Natural killer cell (primary cell): ENCODE measurements around the gene VWA8. TPM values are rescaled to one million over a fixed set of nuclear protein-coding genes. Genes with fewer than 3 reads are reported as not detected.

Experiments
- ATAC-seq, 3 donors: fragments of 150-1000 bp in 2 of 3; fragments of 200-7000 bp in 1 of 3; cut with Tn5 transposase; 1 replicate in 1 of 3; 2 replicates in 2 of 3; pipeline ENCODE4 v1.10.0; 2021; ENCODE audit warnings: mild to moderate bottlenecking in 2 of 3, moderate library complexity in 2 of 3
- DNase-seq, 2 donors: peaks; one replicate each; pipeline versions ENCODE4 v3.0.0 to v3.0.0-alpha.2; 2013 to 2021; ENCODE audit warnings: mixed read lengths in 1 of 2
- H3K27ac ChIP-seq: one replicate; pipeline ENCODE4 v1.5.1; 2013; ENCODE audit warnings: mild to moderate bottlenecking, low read length
- H3K27me3 ChIP-seq: one replicate; pipeline ENCODE4 v1.6.1; 2013; ENCODE audit warnings: low read length; ENCODE audit not compliant: control insufficient read depth, insufficient read depth
- H3K36me3 ChIP-seq: one replicate; pipeline ENCODE4 v1.6.1; 2013; ENCODE audit warnings: low read length; ENCODE audit not compliant: control insufficient read depth, insufficient read depth
- H3K4me1 ChIP-seq: one replicate; pipeline ENCODE4 v1.6.1; 2013; ENCODE audit warnings: low read length; ENCODE audit not compliant: control insufficient read depth, insufficient read depth
- H3K4me3 ChIP-seq: one replicate; pipeline ENCODE4 v1.5.1; 2013; ENCODE audit warnings: low read length
- H3K9me3 ChIP-seq: one replicate; pipeline ENCODE4 v1.6.1; 2013; ENCODE audit warnings: low read length; ENCODE audit not compliant: control insufficient read depth, insufficient read depth
- H3K27ac Mint-ChIP-seq, 2 donors: one replicate each; pipeline ENCODE4 v1.8.0; 2022; ENCODE audit warnings: mild to moderate bottlenecking in 2 of 2, mixed read lengths in 2 of 2, moderate library complexity in 1 of 2
- H3K27me3 Mint-ChIP-seq, 2 donors: one replicate each; pipeline ENCODE4 v1.8.0; 2022; ENCODE audit warnings: low read depth in 2 of 2, mixed read lengths in 2 of 2
- H3K36me3 Mint-ChIP-seq: one replicate; pipeline ENCODE4 v1.8.0; 2022; ENCODE audit warnings: mixed read lengths
- H3K4me1 Mint-ChIP-seq, 2 donors: one replicate each; pipeline ENCODE4 v1.8.0; 2022; ENCODE audit warnings: mixed read lengths in 2 of 2
- H3K4me3 Mint-ChIP-seq: one replicate; pipeline ENCODE4 v1.8.0; 2022; ENCODE audit warnings: mild to moderate bottlenecking, moderate library complexity, mixed read lengths
- H3K9me3 Mint-ChIP-seq, 2 donors: one replicate each; pipeline ENCODE4 v1.8.0; 2022; ENCODE audit warnings: mixed read lengths in 2 of 2
- WGBS: methylation state at CpG from one replicate; pipeline ENCODE4 v1.1.7; 2013; ENCODE audit warnings: missing lambda C conversion rate; ENCODE audit not compliant: insufficient coverage; 5-methylcytosine and 5-hydroxymethylcytosine counted together
- intact Hi-C: fragments of 100-400 bp; cut with micrococcal nuclease; formaldehyde crosslinking; loops from one replicate; pipeline ENCODE4 v1.14.2; 2022
- total RNA-seq, 4 donors: library from RNA; stranded (reverse); fragments of 120-200 nt in 1 of 4; gene quantifications; one replicate each; pipeline versions ENCODE4 v1.2.3 to v1.2.4, GENCODE V29; 2013 to 2022
- TF ChIP-seq, protein P1 (sequence below): fragments of 200-600 bp; IDR thresholded peaks from one replicate; pipeline ENCODE4 v1.8.0; 2022; ENCODE audit warnings: antibody characterized with exemption

VWA8 gene
- total RNA-seq, 3 donors from 2014 or later (not counting 1 experiment from before 2014, with no cell fraction given) = 21.9 to 27.5 (median 22.6) TPM

DNA sequence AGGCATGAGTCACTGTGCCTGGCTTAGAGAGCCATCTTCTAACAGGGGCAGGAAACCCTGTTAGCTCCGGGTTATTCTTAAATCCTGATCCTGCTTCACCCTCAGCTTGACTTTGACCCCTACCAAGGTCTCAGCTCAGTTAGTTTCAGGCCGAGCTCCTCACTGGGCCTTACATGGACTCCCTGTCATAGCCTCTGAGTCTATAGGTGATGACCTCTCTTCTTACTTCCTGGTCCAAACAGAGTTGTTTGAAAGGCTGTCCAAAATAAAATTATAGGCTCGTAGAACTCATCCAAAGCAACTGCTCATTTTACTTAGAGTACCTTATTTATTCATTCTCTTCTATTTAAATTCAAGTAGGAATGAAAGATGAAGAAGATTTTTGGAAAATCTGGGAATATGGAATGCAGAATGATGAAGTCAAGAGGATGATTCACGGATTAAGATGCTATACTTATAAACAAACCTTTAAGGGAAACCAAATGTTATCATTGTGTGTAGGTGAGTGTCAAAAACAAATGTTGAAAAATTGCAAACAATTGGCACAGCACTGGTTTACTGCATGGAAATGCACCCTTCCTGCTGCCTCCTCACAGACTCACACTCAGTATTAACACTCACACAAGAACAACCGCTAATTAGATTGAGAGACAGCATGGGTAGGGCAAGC lies 329.5 kb downstream of the VWA8 start:
- no peaks in the 10 kb centered on the region for H3K4me1 ChIP-seq
- peaks cover 0 to 5% of the 10 kb centered on the region in 2 donors for H3K4me1 Mint-ChIP-seq
- TF ChIP-seq, protein P1, sequence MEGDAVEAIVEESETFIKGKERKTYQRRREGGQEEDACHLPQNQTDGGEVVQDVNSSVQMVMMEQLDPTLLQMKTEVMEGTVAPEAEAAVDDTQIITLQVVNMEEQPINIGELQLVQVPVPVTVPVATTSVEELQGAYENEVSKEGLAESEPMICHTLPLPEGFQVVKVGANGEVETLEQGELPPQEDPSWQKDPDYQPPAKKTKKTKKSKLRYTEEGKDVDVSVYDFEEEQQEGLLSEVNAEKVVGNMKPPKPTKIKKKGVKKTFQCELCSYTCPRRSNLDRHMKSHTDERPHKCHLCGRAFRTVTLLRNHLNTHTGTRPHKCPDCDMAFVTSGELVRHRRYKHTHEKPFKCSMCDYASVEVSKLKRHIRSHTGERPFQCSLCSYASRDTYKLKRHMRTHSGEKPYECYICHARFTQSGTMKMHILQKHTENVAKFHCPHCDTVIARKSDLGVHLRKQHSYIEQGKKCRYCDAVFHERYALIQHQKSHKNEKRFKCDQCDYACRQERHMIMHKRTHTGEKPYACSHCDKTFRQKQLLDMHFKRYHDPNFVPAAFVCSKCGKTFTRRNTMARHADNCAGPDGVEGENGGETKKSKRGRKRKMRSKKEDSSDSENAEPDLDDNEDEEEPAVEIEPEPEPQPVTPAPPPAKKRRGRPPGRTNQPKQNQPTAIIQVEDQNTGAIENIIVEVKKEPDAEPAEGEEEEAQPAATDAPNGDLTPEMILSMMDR = no peak
- H3K36me3 Mint-ChIP-seq = no peaks in the 10 kb centered on the region
- no peaks in the 10 kb centered on the region for H3K9me3 ChIP-seq
- no peak overlapping the region for H3K4me3 ChIP-seq
- 90% methylated on average over 3 of the region's 5 CpGs for WGBS
- H3K36me3 ChIP-seq = no peaks in the 10 kb centered on the region
- H3K4me3 Mint-ChIP-seq = no peak overlapping the region
- no peaks in the 10 kb centered on the region for H3K27me3 Mint-ChIP-seq
- ATAC-seq (no peak), DNase-seq (no peak)
- no peaks in the 10 kb centered on the region for H3K9me3 Mint-ChIP-seq
- no peak overlapping the region for H3K27ac ChIP-seq
- intact Hi-C loops = no loop called here
- no peaks in the 10 kb centered on the region for H3K27me3 ChIP-seq
- no peak overlapping the region for H3K27ac Mint-ChIP-seq

DNA sequence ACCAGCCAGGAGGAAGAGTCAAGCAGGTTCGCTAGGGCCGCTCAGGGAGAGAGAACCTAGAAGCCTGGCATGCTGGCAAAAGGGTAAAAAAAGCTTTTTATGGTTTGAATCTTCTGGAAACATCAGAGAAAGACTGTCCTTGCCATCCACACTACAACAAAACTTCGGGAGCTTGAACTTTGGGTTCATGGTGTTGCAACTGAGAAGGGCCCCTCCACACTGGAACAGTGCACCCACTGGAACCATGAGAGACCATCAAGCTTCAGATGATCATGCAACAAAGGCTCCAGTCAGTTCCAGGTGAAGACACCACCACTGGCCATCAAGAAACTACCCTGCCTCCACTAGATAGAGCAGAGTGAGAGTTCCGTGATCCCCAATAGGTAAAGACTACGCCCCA lies 333.5 kb downstream of the VWA8 start:
- Mint-ChIP-seq H3K27ac (no peak overlapping the region), H3K27me3 (no peaks in the 10 kb centered on the region), H3K36me3 (no peaks in the 10 kb centered on the region), H3K4me3 (no peak overlapping the region), H3K4me1 (peaks cover 0 to 13% of the 10 kb centered on the region in 2 donors), H3K9me3 (no peaks in the 10 kb centered on the region)
- TF ChIP-seq, protein P1 = no peak
- Histone ChIP-seq H3K27ac (no peak overlapping the region), H3K36me3 (no peaks in the 10 kb centered on the region), H3K9me3 (no peaks in the 10 kb centered on the region), H3K4me1 (no peaks in the 10 kb centered on the region), H3K4me3 (no peak overlapping the region), H3K27me3 (no peaks in the 10 kb centered on the region)
- DNase-seq = no peak
- intact Hi-C loops = no loop called here
- no peak for ATAC-seq
- 100% methylated on average over 5 of the region's 5 CpGs for WGBS

- Mint-ChIP-seq H3K4me3 (no peak overlapping the region), H3K4me1 (peaks cover 0 to 9% of the 10 kb centered on the region in 2 donors), H3K27me3 (no peaks in the 10 kb centered on the region), H3K36me3 (no peaks in the 10 kb centered on the region), H3K9me3 (no peaks in the 10 kb centered on the region), H3K27ac (no peak overlapping the region)
- DNase-seq (no peak), ATAC-seq (no peak)
- H3K4me3 ChIP-seq = no peak overlapping the region
- TF ChIP-seq, protein P1 = no peak
- no peak overlapping the region for H3K27ac ChIP-seq
- intact Hi-C loops = no loop called here
- no peaks in the 10 kb centered on the region for H3K27me3 ChIP-seq
- H3K4me1 ChIP-seq = no peaks in the 10 kb centered on the region
- H3K36me3 ChIP-seq = no peaks in the 10 kb centered on the region
- H3K9me3 ChIP-seq = no peaks in the 10 kb centered on the region
Observed at GRCh38 chr13:41624041-41624440, 336.9 kb downstream of the VWA8 start.
